HG03460 (cell line): ENCODE data around the gene REST.
A peak's percentile ranks its signal among the peaks of the same experiment; 100 is the strongest.
"Not testable (repeated sequence)": the region's sequence is repeated elsewhere in the genome, so short reads cannot be mapped to it uniquely, and the experiment has no call there.

Experiments used
- ATAC-seq: cut with Tn5 transposase; IDR thresholded peaks from one replicate; pipeline ENCODE4 v1.9.1; 2021; ENCODE audit not compliant: unreplicated experiment

Gene REST

DNA sequence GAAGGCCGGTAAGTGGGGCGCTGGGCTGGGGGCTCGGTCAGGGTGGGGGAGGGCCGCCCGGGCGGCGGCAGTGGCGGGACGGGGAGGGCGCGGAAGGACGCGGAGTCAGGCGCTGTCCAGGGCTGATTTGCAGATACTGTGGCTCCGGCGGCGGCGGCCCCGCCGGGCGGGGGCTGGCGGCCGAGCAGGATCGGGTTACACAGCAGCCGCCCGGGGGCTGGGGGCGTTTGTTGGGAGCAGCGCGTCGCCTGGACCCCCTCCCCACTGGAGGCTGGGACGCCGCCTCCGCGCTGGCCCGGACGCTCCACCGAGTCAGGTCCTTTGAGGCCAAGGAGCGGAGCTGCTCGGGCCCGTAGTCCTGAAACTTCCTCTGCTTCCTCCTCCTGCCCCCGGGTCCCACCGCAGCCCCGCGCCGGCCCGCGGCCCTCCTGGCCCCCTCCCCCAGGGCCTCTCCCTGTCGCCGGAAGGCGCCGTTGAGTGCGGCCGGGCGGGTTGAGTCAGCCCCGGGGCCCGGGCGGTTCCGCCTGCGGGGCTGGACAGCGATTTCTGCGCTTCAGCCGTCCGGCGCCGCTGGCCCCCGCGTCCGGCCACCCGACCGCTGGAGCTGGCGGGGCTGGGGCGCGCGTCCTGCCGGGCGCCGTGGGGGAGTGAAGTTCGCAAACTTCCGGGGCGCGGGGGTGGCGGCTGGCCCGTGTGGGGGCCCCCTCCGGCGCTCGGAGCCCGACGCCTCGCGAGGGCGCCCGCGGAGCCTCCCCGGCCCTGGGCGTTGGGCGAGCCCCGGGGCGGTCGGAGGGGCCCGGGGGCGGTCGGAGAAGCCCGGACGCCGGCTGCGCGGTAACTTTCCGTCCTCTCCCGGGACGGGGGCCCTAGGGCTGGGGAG, 746 bp downstream of the REST start:
- peak; percentile 53 for ATAC-seq

DNA sequence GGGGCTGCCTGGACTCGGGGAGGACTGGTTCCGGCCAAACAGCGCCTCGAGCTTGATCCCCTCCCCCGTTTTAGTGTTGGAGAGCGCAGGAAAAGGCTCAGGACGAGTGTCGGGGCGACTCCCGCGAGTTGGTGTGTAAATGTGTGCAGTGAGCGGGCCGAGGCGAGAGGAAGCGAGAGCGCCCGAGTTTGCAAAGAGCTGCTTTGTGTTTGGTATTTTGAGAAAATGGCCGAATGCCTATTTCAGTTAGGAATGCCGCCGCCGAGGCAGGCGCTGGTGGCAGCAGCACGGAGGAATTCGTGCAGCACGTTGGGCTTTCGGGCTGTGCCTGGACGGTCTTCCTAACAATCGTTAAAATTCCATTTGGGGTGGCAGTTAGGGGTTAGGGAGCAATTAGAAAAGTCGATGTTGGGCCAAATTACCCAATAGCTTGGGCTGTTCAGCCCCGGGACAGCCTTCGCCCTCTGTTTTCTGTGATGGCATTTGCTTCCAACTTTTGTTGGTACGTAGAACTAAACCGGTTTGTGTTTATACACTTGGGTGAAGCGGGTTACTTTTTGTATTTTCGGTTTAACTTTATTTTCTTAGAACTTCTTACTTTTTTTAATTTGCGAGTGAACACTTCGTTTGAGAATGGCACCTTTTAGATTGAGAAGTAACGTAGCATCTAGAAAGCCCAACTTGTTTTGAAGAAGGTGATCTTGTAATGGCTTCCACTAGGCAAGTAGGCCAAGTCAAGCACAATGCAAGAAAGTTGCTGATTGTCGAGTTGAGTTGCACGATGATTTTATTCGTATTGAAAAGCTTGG, 1.6 kb downstream of the REST start:
- peak; percentile 39 for ATAC-seq

DNA sequence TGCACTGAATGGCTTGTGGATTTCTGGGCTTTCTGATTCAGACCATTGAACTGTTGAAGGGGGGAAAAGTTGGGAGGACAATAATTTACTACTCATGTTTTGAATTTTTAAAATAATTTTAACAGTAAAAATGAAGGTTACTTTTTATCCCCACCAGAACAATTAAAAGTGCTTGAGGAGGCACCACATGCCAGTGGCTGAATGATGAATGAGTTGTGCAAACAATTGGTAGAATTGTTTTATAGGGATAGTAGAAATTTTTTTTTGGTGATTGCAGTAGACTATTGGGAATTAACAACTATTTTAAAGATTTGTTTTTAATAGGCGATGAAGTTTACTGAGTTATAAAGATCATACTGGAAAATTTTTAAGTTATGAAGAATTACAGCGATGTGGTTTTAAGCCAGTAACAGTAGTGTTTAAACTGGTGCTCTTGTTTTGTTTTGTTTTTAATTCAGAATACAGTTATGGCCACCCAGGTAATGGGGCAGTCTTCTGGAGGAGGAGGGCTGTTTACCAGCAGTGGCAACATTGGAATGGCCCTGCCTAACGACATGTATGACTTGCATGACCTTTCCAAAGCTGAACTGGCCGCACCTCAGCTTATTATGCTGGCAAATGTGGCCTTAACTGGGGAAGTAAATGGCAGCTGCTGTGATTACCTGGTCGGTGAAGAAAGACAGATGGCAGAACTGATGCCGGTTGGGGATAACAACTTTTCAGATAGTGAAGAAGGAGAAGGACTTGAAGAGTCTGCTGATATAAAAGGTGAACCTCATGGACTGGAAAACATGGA, 2.7 kb downstream of the REST start:
- ATAC-seq, result no peak

GRCh38 chr4:56914336-56914735, 6.6 kb downstream of the REST start:
- ATAC-seq, result no peak

DNA sequence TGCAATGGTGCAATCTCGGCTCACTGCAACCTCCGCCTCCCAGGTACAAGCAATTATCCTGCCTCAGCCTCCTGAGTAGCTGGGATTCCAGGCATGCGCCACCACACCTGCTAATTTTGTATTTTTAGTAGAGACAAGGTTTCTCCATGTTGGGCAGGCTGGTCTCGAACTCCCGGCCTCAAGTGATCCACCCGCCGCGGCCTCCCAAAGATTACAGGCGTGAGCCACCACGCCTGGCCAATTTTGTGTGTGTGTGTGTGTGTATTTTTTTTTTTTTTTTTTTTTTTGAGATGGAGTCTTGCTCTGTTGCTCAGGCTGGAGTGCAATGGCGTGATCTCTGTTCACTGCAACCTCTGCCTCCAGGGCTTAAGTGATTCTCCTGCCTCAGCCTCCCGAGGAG, 7.3 kb downstream of the REST start:
- not testable (repeated sequence) for ATAC-seq

- no peak for ATAC-seq
These were observed 19.5 kb downstream of the REST start for GRCh38 chr4:56927196-56927595.

DNA sequence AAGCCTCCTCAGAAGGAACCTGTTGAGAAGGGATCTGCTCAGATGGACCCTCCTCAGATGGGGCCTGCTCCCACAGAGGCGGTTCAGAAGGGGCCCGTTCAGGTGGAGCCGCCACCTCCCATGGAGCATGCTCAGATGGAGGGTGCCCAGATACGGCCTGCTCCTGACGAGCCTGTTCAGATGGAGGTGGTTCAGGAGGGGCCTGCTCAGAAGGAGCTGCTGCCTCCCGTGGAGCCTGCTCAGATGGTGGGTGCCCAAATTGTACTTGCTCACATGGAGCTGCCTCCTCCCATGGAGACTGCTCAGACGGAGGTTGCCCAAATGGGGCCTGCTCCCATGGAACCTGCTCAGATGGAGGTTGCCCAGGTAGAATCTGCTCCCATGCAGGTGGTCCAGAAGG, 22.9 kb downstream of the REST start:
- ATAC-seq, result no peak

DNA sequence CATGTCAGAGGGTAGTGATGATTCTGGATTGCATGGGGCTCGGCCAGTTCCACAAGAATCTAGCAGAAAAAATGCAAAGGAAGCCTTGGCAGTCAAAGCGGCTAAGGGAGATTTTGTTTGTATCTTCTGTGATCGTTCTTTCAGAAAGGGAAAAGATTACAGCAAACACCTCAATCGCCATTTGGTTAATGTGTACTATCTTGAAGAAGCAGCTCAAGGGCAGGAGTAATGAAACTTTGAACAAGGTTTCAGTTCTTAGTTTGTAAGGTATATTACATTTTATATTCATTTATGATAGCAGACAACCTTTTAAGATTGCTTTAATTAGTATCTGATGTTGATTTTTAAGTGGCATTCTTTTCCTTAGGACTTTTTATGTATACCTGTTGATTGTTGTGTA, 24.2 kb downstream of the REST start:
- no peak for ATAC-seq

DNA sequence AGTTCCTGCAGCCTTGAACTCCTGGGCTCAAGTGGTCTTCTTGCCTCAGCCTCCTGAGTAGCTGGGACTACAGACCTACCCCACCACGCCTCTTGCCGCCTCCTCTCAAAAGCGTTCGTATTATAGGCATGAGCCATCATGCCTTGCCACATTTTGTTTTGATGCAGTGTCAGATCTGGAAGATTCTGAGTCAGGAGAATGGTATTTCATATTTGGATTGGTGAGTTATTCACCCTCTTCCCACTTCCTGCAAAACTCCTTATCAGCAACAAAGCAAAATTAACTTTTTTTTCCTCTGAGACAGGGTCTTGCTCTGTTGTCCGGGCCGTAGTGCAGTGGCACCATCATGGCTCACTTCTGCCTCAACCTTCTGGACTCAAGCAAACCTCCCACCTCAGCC, 29.6 kb downstream of the REST start:
- ATAC-seq, result no peak

- not testable (repeated sequence) for ATAC-seq
These were observed 32.1 kb downstream of the REST start for GRCh38 chr4:56939826-56940225.

DNA sequence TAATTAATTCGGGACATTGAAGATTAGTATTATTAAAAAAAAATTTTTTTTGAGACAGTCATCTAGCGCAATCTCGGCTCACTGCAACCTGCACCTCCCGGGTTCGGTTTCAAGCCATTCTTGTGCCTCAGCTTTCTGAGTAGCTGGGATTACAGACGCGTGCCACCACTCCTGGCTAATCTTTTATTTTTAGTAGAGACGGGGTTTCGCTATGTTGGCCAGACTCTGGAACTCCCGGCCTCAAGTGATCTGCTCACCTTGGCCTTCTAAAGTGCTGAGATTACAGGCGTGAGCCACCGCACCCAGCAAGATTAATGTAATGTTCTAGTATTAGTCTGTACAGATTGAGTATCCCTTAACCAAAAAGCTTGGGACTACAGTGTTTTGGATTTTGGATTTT, 32.7 kb downstream of the REST start:
- no peak for ATAC-seq

- ATAC-seq, result no peak
These were observed 33.3 kb downstream of the REST start for GRCh38 chr4:56940971-56941370.

- no peak for ATAC-seq
These were observed 33.7 kb downstream of the REST start for GRCh38 chr4:56941403-56941802.

DNA sequence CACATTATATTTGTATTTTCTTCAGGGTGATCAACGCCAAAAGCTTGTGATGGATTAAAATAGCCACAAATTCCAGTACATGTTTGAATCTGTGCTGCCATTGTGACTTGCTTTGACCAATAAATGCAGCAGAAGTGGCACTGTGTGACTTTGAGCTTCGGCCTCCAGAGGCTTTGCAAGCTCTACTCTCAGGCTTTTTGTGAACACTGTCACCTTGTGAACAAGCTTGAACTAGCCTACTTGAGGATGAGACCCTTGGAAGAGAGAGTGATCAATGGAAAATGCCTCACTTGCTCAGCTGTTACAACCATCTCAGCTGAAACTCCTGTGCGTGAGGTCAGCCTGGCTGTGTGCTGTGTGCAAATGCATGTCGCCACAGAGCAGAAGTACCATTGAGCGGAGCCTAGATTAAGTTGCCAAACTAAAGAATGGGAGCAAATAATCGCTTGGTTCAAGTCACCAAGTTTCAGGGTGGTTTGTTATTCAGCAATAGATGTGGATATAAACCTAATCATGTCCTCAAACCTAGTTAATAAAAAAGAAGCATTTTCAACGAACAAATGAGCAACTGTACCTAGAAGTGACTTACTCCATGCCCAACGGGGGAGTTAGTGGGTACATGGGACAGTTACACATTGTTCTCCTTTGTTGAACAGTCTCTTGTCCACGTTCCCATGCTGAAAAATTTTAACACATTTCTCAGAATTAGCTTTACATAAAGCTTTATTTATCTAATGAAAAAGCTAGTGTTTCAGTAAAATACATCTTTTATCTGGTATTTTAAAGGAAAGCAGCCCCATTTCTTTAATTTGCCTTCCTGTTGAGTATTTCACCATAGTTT, 46.2 kb downstream of the REST start:
- ATAC-seq, result no peak

- ATAC-seq, result no peak
These were observed 50.4 kb downstream of the REST start for GRCh38 chr4:56958111-56958517.

DNA sequence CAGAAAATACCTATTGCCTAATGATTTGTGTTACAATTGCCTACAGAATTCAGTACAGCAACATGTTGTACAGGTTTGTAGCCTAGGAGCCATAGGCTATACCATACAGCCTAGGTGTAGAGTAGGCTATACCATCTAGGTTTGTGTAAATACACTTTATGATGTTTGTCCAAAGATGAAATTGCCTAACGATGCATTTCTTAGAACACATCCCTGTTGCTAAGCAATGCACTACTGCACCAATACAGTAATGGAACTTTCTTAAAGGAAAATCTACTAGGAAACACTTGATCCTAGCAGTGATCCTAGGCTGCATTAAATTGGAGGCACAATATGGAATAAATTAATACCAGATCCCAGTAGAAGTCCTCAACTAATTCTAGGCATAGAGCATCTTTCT, 51.4 kb downstream of the REST start:
- ATAC-seq, result no peak

DNA sequence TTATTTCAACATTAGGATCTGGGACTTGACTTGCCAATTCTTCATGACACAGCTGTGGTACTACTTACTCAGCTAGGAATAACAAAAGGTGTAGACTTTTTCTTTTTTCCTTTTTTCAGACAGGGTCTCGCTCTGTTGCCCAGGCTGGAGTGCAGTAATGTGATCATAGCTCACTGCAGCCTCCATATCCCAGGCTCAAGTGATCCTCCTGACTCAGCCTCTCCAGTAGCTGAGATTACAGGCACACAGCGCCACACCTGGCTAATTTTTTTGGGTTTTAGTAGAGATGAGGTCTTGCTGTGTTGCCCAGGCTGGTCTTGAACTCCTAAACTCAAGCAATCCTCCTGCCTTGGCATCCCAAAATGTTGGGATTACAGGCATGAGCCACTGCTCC, 53.4 kb downstream of the REST start:
- no peak for ATAC-seq

DNA sequence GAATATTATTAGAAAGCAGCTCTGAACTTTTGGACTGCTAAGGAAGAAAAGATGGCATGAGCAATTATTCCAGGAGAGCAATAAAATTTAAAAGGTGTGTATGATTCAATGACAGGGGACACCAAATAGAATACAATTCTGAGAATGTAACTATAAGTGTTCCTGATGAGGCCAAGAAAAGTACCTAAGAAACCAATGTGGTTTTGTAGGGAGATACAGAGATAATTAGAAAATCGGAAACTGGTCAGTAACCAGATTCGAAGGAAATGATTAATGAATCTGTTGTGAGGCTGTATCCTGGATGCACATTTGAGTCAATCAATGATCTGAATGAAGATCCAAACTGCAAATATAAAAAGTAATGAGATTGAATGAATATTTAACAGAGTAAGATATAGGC, 63.7 kb downstream of the REST start:
- no peak for ATAC-seq

DNA sequence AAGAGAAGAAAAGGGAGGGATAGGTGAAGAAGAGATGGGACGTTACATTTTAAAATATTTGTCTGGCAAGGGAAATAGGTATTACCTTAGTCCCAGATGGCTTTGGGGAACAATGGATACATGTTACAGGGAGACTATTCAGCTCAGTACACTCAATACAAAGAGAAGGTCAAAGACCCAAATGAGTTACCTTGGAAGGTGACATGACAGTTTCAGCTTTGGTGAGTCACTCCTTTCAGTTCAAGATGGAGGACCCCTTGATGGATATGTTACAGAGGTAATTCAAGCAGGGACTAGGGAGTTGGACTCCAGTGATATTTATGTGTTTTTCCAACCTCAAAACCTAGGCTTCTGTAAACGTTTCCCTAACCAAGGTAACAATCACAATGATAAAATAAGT, 64.7 kb downstream of the REST start:
- no peak for ATAC-seq

GRCh38 chr4:56972809-56973208, 65.1 kb downstream of the REST start:
- ATAC-seq, result no peak

- no peak for ATAC-seq
These were observed 65.6 kb downstream of the REST start for GRCh38 chr4:56973336-56973735.
